ENCODE measurements around the gene ADAP1.

Gene ADAP1

DNA sequence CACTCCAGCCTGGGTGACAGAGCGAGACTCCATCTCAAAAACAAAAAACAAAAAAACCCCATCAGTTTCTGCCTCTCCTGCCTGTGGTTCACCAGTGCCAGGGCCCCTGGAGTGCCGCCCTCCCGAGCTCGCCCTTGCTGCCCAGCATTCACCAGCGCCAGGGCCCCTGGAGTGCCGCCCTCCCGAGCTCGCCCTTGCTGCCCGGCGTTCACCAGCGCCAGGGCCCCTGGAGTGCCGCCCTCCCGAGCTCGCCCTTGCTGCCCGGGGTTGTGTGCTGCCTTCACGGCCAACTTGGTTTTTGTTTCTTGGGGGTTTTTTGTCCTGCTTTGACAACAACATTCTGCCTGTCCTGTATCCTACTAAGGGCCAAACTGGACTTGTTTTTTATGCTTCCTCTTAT, 91.4 kb downstream of the ADAP1 start:
- DNase-seq (ENCODE audit: low read depth in 2 of 2): no peak

GRCh38 chr7:862157-862556, 92.3 kb downstream of the ADAP1 start:
- no peak for DNase-seq (ENCODE audit: low read depth in 2 of 2)

- no peak for DNase-seq (ENCODE audit: low read depth in 2 of 2)
These were observed 93.3 kb downstream of the ADAP1 start for GRCh38 chr7:861222-861621.

DNA sequence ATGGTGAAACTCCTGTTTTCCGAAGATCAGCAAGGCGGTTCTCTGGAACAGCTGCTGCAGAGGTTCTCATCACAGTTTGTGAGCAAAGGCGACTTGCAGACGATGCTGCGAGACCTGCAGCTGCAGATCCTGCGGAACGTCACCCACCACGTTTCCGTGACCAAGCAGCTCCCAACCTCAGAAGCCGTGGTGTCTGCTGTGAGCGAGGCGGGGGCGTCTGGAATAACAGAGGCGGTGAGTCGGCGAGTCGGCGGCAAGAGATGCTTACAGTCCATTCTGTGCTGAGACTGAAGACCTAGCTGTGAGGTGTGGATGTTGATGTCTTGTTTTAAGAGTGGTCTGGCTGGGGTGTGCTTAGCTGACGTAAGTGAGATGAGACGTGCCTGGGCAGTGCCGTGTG, 94.3 kb downstream of the ADAP1 start:
- DNase-seq (ENCODE audit: low read depth in 2 of 2): no peak

- no peak for DNase-seq (ENCODE audit: low read depth in 2 of 2)
These were observed 95.0 kb downstream of the ADAP1 start for GRCh38 chr7:859359-860030.

GRCh38 chr7:857661-858060, 96.8 kb downstream of the ADAP1 start:
- no peak for DNase-seq (ENCODE audit: low read depth in 2 of 2)

- DNase-seq (ENCODE audit: low read depth in 2 of 2): no peak
These were observed 97.9 kb downstream of the ADAP1 start for GRCh38 chr7:856444-857095.

DNA sequence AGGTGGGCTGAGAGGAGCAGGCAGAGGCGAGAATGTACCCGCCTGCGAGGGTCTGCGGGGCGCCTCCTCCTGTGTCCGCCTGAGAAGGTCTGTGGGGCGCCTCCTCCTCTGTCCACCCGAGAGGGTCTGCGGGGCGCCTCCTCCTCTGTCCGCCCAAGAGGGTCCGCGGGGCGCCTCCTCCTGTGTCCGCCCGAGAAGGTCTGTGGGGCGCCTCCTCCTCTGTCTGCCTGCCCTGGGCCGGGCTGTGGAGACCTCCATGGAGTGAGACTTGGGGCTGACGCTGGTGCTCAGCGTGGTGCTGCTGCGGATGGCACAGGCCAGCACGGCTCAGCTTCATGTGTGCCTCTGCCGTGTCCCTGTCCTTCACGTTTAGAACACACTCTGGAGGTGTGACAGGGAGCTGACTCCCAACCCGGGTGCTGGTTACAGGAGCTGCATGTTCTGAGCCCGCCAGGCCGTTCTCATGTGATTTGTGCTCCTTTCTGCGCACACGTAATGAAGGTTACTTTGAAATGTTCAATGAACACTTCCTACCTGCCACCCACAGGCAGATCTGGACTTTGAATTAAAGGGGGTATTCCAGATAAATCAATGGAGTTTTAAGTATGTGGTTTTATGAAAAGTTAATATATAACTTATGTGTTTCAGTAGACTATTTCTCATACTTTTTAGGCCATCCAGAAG, 98.7 kb downstream of the ADAP1 start:
- DNase-seq (ENCODE audit: low read depth in 2 of 2): no peak

- DNase-seq (ENCODE audit: low read depth in 2 of 2): no peak
These were observed 100.2 kb downstream of the ADAP1 start for GRCh38 chr7:854118-854775.

DNA sequence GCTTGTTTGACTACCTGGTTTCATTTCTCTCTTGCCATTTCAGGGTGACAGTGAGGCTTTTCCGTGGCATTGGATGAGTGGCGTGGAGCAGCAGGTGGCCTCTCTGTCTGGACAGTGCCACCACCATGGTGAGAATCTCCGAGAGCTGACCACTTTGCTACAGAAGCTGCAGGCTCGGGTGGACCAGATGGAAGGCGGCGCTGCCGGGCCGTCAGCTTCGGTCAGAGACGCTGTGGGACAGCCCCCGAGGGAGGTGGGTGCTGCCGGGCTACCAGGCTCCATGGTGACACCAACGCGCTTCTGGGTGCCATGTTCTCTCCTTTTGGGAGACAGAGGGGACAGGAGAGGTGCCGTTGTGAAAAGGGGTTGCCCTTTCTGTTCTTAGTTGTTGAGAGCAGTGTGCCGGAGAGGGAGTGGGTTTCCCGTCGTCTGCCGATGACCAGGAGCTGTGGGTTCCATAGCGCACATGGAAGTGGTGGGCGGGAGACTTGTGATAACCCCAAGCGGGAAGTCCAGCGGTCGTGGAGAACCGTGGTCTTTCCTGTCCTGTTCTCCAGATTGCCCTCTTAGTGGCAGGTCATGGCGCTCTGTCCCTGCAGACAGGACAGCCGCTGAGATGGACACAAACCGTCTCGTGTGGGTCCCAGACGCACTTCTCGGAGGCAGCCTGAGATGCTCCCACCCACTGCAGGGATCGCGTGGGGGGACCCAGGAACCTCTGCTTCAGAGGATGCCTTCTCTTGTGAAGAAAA, 100.9 kb downstream of the ADAP1 start:
- DNase-seq (ENCODE audit: low read depth in 2 of 2): no peak

DNA sequence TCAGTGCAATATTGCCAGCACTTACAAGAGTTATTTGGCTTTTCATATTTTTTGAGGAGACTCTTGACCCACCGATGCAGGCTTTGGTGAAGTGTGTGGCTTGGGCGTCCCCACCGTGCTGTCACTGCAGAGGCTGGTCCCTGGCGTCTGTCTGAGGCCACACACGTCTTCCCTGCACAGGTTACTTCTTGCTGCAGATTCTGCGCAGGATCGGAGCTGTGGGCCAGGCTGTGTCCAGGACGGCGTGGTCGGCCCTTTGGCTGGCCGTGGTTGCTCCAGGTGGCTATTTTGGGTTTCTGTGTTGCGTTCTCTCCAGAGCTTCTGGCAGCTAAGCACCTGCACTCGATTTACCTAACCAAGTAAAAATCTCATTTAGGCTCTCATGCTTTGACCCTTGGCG, 103.3 kb downstream of the ADAP1 start:
- DNase-seq (ENCODE audit: low read depth in 2 of 2): no peak

GRCh38 chr7:849781-850180, 104.7 kb downstream of the ADAP1 start:
- DNase-seq (ENCODE audit: low read depth in 2 of 2): no peak

DNA sequence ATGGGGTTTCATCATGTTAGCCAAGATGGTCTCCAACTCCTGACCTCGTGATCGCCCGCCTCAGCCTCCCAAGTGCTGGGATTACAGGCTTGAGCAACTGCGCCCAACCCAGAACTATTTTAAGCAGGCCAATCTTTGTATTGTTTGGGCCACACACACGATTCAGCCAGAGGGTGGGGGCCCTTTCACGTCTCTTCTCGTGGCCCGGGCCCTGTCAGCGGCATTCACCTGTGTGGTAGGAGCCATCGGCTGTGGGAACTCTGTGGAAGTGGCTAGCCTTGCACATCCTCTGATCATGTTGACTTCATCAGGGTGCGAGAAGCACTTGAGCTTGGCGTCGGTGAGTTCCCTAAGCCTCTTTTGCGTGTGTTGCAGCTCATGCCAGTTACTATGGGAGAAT, 105.3 kb downstream of the ADAP1 start:
- DNase-seq (ENCODE audit: low read depth in 2 of 2): no peak
